NCI-H2171 treated with DMSO at 0.1 percent for 48 hours (cell line): ENCODE measurements around the gene ZBTB12.

Experiments
- DNase-seq: peaks from one replicate; lab custom pipeline; 2025; lab: John Stamatoyannopoulos, UW

The ZBTB12 gene

DNA sequence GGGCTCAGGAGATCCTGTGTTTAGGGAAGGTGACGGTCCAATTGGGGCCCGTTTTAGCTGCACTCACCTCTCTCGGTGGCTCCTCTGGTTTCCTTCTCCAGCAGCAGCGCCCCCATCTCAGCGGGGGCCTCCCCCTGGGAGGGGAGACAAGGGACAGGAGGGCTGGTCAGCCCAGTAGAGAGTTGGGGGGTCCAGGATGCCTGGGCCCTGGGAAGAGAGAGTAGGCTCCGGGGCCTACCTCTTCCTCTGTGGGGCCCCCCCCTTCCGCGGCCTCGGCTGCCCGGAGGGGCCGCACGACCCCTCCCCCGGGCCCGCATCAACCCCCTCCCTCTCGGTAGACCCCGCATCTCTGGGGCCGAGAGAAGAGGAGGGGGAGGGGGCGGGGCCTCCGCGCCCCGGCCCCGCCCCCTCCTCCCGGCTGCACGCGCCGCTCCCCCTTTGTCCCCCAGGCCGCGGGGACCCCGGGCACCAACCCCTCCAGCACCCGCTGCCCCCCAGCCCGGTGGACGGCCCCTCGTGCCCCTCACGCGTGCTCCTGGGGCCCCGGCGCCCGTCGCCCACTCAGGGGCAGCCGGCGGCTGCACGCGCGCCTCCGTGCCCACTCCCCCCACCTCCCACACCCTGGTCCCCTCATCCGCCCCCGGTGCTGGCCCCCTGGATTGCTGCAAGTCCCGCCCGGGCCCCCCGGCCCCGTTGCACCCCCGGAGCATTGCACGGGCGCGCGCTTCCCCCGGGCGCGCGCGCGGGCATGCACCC is 4.9 kb downstream of the ZBTB12 start:
- DNase-seq = no peak

- no peak for DNase-seq
Measured at GRCh38 chr6:31896493-31896855, 5.4 kb downstream of the ZBTB12 start.

- DNase-seq = no peak
Measured at GRCh38 chr6:31892821-31893220, 9.1 kb downstream of the ZBTB12 start.

GRCh38 chr6:31889331-31889972 is 12.4 kb downstream of the ZBTB12 start:
- no peak for DNase-seq

DNA sequence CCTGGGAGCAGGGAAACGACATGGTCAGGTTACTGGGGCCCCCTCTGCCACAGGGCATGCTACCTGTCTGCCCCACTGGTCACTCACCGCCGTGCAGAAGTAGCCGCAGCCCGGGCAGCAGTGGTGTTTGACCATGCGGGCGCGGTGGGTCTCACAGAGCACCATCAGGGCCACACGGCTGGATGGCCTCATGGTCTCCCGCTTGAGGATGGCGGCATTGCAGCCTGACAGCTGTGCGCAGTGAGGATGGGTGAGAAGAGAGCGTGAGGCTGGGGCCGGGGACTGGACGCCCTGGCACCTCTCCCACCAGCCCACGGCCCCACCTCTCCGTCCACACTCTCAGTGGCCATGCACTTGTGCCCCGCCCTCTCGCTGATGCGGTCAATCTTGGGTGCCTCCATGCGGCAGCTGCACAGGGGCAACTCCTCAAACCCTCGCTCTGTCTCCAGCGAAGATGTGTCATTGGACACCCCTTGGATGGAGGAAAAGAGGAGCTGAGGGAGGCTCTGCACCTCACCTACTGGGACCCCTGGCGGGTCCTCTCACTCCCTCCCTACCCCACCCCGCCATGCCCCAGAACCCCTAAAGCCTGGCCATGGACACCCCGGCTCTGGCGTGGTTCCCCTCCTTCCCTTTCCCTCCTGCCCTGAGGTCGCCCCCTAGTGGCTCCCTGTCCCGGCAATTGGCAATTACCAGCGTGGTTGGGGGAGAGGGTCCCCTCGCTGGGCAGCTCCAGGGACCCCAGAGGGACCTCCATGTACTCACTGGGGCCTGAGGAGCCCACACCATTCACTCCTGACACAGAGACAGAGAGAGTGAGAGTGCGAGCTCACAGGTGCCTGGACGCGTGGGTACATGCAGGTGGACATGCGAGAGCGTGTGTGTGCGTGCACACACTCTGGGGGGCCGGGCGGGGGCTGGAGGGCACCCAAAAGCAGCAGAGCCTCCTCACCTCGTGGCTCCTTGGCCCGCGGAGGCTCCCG is 13.3 kb downstream of the ZBTB12 start:
- DNase-seq = no peak

DNA sequence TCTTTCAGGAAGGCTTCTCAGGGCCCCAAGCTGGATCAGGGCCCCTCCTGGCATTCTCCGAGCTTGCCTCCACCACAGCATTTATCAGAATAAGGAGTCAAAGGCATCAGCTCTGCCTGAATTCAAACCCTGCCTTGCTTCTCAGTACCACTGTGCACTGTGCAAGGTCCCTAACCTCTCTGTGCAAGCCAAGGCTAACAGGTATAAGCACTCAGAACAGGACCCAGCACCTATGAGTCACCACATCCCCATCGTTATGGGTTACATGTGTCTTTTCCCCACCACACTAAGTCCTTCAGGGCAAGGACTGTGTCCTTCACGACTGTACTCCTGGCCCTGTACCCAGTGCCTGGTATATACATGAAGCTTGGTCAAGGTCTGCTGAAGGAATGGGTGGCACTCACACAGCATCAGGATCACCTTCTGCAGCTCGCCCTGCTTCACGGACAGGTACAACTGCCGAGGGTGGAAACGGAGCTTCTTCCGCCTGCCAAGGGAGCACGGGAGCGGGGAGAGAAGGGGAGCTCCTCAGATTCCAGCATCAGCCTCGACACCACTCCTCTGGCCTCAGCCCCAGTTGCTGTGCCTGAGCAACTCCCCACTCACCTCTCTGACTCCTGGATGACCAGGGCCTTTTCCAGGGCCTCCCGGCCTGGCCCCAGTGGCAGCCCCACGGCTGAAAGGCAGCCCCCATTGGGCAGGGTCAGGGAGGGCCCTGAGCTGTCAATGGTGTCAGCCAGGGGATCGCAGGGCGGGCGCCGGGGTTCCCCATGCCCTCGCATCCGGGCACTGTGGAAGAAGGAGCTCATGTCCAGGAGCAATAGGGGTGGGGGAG is 14.5 kb downstream of the ZBTB12 start:
- no peak for DNase-seq

- DNase-seq = no peak
Measured at GRCh38 chr6:31886541-31886991, 15.3 kb downstream of the ZBTB12 start.

- no peak for DNase-seq
Measured at GRCh38 chr6:31884528-31885035, 17.3 kb downstream of the ZBTB12 start.

DNA sequence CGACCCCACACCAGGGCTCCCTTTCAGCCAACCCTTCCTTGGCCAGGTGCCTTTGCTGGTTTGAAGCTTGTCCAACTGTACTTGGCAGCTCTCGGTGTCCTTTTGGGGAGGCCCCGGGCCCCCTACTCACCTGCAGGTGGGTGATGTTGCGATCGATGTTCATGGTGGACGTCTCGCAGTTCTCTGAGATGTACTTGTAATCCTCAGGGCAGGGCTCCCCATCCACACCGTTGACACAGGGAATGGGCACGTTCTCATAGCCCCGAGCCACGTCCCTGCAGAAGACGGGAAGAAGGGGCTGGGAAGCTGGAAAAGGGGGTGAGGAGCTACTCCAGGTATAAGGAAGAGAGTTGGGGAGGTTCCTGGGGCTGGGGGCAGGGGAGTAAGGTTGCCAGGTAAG is 18.2 kb downstream of the ZBTB12 start:
- DNase-seq = no peak

DNA sequence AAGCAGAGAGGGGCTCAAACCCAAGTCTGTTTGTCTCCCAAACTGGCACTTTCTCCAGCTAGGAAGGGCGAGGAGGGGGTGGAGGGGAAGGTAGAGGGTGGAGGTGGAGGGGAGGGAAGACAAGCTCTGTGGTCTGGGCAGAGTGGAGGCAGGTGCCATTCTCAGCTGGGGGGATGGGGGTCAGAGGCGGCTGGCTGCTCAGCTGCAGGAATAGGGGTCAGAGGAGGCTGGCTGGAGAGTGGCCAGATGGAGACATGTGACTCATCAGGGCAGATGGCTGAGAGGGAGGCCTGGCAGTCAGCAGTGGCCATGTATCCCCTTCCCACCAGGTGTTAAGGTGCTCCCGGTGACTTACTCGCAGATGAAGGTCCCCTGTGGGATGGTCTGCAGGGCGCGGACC is 19.5 kb downstream of the ZBTB12 start:
- peak; percentile 31 for DNase-seq

- no peak for DNase-seq
Measured at GRCh38 chr6:31881136-31881859, 20.6 kb downstream of the ZBTB12 start.

DNA sequence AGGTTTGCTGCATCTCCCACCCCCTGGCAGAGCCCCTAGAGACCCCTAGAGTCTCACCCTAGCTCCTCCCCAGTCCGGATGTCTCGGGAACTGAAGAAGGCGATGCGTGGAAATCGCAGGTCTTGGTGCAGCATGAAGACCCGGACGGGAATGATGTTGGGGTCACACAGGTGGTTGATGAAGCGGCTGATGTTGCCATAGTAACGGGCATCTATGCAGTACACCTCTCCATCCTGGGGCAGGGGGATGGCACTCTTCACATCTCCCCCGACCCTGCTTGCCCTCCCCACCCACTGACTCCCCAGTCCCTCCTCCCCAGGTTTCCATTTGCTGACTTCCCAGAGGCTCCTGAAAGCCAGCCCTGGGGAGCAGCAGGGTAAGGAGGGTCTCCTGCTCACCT is 21.3 kb downstream of the ZBTB12 start:
- DNase-seq = no peak

DNA sequence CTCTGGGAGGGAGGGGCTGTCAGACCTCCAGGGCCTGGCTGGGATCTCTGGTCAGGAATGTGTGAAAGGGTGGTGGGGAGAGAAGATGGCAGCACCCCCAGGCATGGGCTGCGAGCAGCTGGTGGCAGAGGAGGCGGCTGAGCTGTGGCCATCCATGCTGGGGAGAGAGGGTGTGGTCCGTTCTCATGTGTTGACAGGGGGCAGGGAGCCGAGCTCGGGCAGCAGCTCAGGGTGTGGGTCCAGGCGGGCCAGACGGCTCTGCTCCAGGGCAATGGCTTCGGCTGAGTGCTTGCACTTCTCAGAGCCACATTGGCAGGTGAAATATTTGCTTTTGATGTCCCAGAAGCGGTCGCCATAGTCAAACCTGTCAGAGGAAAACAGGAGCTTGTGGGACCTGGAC is 22.0 kb downstream of the ZBTB12 start:
- no peak for DNase-seq

GRCh38 chr6:31879143-31879542 is 22.7 kb downstream of the ZBTB12 start:
- DNase-seq = no peak

DNA sequence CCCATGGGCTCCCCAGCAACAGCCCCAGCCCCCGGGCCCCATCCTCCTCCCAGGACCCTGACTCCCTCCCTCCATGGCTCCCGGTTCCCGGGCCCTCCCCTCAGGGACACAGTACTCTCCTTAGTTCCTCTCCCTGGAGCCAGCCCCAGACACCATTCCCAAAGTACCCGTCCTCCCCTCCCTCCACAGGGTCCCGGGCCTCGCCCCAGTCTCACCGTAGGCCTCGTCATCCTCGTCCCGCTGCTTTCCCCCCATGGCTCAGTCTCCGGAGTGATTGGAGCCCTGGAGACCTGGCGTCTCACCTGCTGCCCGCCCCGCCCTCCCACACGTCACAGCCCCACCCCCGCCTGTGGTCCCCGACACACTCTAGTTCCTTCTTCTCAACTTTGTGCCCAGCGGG is 23.2 kb downstream of the ZBTB12 start, which contains the start of gene SLC44A4:
Gene SLC44A4 (minus strand): TSS at position 272 of the 400 bp plus-strand sequence. CDS start 17 bp downstream, at position 255.
- DNase-seq = no peak

- no peak for DNase-seq
Measured at GRCh38 chr6:31878222-31878621, 23.7 kb downstream of the ZBTB12 start.

- no peak for DNase-seq
Measured at GRCh38 chr6:31877651-31878161, 24.2 kb downstream of the ZBTB12 start.

DNA sequence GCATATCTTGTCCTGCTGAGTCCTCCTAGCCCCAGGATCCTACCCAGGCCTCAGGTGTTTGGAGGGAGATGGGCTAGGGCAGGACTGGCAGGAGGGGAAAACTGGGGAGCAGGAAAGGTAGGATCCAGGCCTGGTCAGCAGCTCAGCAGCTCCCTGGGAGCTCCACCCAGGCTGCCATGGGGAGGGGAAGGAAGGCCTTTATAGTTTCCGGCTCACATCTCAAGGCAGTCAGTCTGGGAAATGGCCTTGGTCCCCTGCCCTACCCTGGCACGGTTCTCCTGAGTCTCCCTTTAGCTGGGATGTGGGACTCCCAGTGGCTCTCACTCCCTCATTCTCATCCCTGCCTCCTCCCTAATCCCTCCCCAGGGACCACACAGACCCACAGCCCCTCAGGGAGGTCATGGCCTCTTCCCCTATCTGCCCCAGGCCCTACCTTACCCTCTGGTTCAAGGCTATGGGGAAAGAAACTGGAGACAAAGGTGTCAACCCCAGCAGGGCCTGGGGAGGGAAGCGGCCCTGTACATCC is 24.7 kb downstream of the ZBTB12 start:
- DNase-seq = no peak

DNA sequence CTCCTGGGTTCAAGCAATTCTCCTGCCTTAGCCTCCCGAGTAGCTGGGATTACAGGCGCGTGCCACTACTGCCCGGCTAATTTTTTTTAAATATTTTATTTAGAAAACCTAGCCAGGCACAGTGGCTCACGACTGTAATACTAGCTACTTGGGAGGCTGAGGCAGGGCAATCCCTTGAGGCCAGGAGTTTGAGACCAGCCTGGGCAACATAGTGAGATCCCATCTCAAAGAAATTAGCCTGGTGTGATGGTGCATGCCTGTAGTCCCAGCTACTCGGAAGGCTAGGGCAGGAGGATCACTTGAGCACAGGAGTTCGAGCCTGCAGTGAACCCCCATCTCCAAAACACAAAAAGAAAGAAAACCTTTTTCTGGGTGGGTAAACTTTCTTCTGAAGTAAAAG is 25.5 kb downstream of the ZBTB12 start:
- DNase-seq = no peak

- no peak for DNase-seq
Measured at GRCh38 chr6:31875877-31876276, 26.0 kb downstream of the ZBTB12 start.
